Measurements from ENCODE around the gene HDGFL3.

DNA sequence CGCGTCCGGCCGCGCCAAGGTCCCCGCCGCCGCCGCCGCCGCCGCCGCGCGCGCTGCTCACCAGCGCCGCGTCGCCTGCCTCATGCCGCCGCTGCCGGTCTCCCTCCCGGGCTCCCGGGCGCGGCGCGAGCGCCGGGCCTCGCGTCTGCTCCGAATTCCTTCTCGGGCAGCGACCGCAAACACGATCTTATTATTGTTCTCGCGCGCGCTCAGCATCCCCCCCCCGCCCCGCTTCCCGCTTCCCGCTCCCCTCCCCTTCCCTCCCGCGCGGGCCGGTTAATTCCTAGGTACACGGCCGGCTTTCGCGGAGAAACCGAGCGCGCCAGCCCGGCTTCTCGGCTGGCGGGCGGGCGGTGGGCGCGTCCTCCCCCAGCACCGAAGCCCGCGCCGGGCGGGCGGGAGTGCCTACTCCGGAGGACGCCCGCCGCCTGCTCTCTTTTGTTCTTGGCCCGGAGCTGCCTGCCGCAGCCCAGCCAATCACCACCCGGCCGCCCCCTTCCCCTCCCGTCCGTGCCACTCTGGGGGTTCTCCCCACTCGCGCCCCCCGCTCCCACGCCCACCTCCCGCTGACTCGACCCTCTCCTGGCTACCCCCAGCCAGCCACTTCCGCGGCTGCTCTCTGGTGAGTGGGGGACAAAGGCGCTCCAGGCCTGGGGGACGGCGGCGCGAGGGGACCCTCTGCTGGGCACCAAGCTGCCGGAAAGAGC, at the start of gene HDGFL3:
- TF ChIP-seq GATA3 (IDR thresholded peaks at IDR 0.05; ENCODE audit: low read depth, low read length): no peak
- no peak for TF ChIP-seq GATA2 (IDR thresholded peaks at IDR 0.05; ENCODE audit: low read depth, low read length)

Data from SH-SY5Y (cell line).